IMR-90 (cell line): ENCODE results near the gene GINS1. TPM values are rescaled to one million over a fixed set of nuclear protein-coding genes. Genes with fewer than 3 reads are reported as not detected.

Experiments
- ATAC-seq: fragments of 200-7000 bp; cut with Tn5 transposase; 2 replicates; pipeline ENCODE4 v1.9.1; 2020; ENCODE audit warnings: low read depth, mild to moderate bottlenecking, moderate library complexity
- BruUV-seq: library from RNA; stranded (reverse); fragments of 400-500 nt; replicated peaks from 2 replicates; lab custom pipeline; 2021; lab: Mats Ljungman, UMichigan
- CTCF ChIA-PET: fragments of 300-600 bp; formaldehyde crosslinking; extraction: SDS; loops from one replicate; lab custom pipeline; 2021; ENCODE audit warnings: antibody characterized with exemption; lab: Yijun Ruan, JAX
- POLR2A ChIA-PET: fragments of 300-600 bp; sonication (Branson Sonifier 250); formaldehyde crosslinking; loops from one replicate; lab custom pipeline; 2022; ENCODE audit warnings: antibody characterized with exemption; ENCODE audit not compliant: unreplicated experiment; lab: Charles Lee
- DNase-seq: peaks from one replicate; pipeline ENCODE4 v3.0.0; 2013
- H2AFZ ChIP-seq: replicated peaks from 2 replicates; pipeline ENCODE3; 2013; ENCODE audit warnings: low read length, mild to moderate bottlenecking; ENCODE audit not compliant: poor library complexity
- H2AK5ac ChIP-seq: 2 replicates; pipeline ENCODE4 v1.6.1; 2013; ENCODE audit warnings: low read depth, low read length, inconsistent platforms
- H2AK9ac ChIP-seq: replicated peaks from 2 replicates; pipeline ENCODE3; 2013; ENCODE audit warnings: mild to moderate bottlenecking, low read depth, low read length, moderate library complexity; ENCODE audit not compliant: poor library complexity
- H2BK120ac ChIP-seq: 2 replicates; pipeline ENCODE4 v1.6.1; 2013; ENCODE audit warnings: low read depth, low read length, inconsistent platforms
- H2BK15ac ChIP-seq: 3 replicates; pipeline ENCODE4 v1.6.1; 2013; ENCODE audit warnings: low read depth, low read length, inconsistent platforms
- H2BK20ac ChIP-seq: 2 replicates; pipeline ENCODE4 v1.6.1; 2013; ENCODE audit warnings: low read depth, mild to moderate bottlenecking, inconsistent platforms, low read length, moderate library complexity
- H2BK5ac ChIP-seq: 2 replicates; pipeline ENCODE4 v1.6.1; 2013; ENCODE audit warnings: mild to moderate bottlenecking, low read depth, low read length, inconsistent platforms; ENCODE audit not compliant: poor library complexity, severe bottlenecking
- H3K14ac ChIP-seq: replicated peaks from 2 replicates; pipeline ENCODE4 v1.6.1; 2013; ENCODE audit warnings: low read depth, low read length, inconsistent platforms
- H3K18ac ChIP-seq: 2 replicates; pipeline ENCODE4 v1.6.1; 2013; ENCODE audit warnings: low read depth, low read length, control low read depth
- H3K23ac ChIP-seq: 2 replicates; pipeline ENCODE4 v1.6.1; 2013; ENCODE audit warnings: low read depth, low read length, inconsistent platforms
- H3K27ac ChIP-seq: 2 replicates; pipeline ENCODE4 v1.5.1; 2013; ENCODE audit warnings: mild to moderate bottlenecking, control low read depth, low read length; ENCODE audit not compliant: insufficient read depth
- H3K27me3 ChIP-seq: 2 replicates; pipeline ENCODE4 v1.6.1; 2013; ENCODE audit warnings: low read length; ENCODE audit not compliant: control insufficient read depth, insufficient read depth
- H3K36me3 ChIP-seq: 2 replicates; pipeline ENCODE4 v1.6.1; 2013; ENCODE audit warnings: low read length, mixed read lengths; ENCODE audit not compliant: control insufficient read depth, insufficient read depth
- H3K4ac ChIP-seq: 2 replicates; pipeline ENCODE4 v1.6.1; 2013; ENCODE audit warnings: low read depth, low read length, inconsistent platforms
- H3K4me1 ChIP-seq: 2 replicates; pipeline ENCODE4 v1.6.1; 2013; ENCODE audit warnings: low read length, mixed read lengths; ENCODE audit not compliant: control insufficient read depth, insufficient read depth
- H3K4me2 ChIP-seq: 2 replicates; pipeline ENCODE4 v1.6.1; 2013; ENCODE audit warnings: low read depth, mild to moderate bottlenecking, control low read depth, low read length, moderate library complexity
- H3K4me3 ChIP-seq: 2 replicates; pipeline ENCODE4 v1.5.1; 2013; ENCODE audit warnings: low read depth, mild to moderate bottlenecking, control low read depth, low read length, moderate library complexity; ENCODE audit not compliant: insufficient read depth
- H3K56ac ChIP-seq: 2 replicates; pipeline ENCODE4 v1.6.1; 2013; ENCODE audit warnings: low read length, inconsistent platforms; ENCODE audit not compliant: insufficient read depth; ENCODE audit errors: extremely low read depth
- H3K79me1 ChIP-seq, 2 experiments: 2 replicates each; pipeline ENCODE4 v1.6.1; 2013; ENCODE audit warnings: low read length in 2 of 2, inconsistent platforms in 1 of 2, low read depth in 1 of 2
- H3K9ac ChIP-seq: 2 replicates; pipeline ENCODE4 v1.6.1; 2013; ENCODE audit warnings: low read depth, low read length, control low read depth
- H3K9me1 ChIP-seq: 2 replicates; pipeline ENCODE4 v1.6.1; 2013; ENCODE audit warnings: low read length, inconsistent platforms; ENCODE audit not compliant: insufficient read depth
- H3K9me3 ChIP-seq: 2 replicates; pipeline ENCODE4 v1.6.1; 2013; ENCODE audit warnings: low read length; ENCODE audit not compliant: control insufficient read depth, insufficient read depth
- H4K20me1 ChIP-seq: 2 replicates; pipeline ENCODE4 v1.6.1; 2013; ENCODE audit warnings: low read length, inconsistent platforms; ENCODE audit not compliant: insufficient read depth
- H4K5ac ChIP-seq: 2 replicates; pipeline ENCODE4 v1.6.1; 2013; ENCODE audit warnings: mild to moderate bottlenecking, low read depth, low read length, control low read depth
- H4K8ac ChIP-seq, 2 experiments: 2 replicates each; pipeline ENCODE4 v1.6.1; 2013; ENCODE audit warnings: low read depth in 2 of 2, low read length in 2 of 2, control low read depth in 1 of 2, inconsistent platforms in 1 of 2
- H4K91ac ChIP-seq: 2 replicates; pipeline ENCODE4 v1.6.1; 2013; ENCODE audit warnings: low read depth, low read length, inconsistent platforms; ENCODE audit not compliant: insufficient read depth
- BHLHE40 ChIP-seq: fragments of 150-350 bp; IDR thresholded peaks from 2 replicates; pipeline ENCODE4 v1.6.1; 2016; ENCODE audit warnings: mild to moderate bottlenecking, low read depth, low read length
- CEBPB ChIP-seq: IDR thresholded peaks from 2 replicates; pipeline ENCODE4 v1.6.1; 2012; ENCODE audit warnings: low read depth, low read length, improper control_type of control experiment
- CHD1 ChIP-seq: IDR thresholded peaks from 2 replicates; pipeline ENCODE4 v1.6.1; 2012; ENCODE audit warnings: low read depth, low read length, improper control_type of control experiment
- FOS ChIP-seq: fragments of 150-350 bp; IDR thresholded peaks from 2 replicates; pipeline ENCODE4 v1.6.1; 2016; ENCODE audit warnings: low read depth, low read length
- MAZ ChIP-seq: IDR thresholded peaks from 2 replicates; pipeline ENCODE4 v1.6.1; 2012; ENCODE audit warnings: low read depth, mild to moderate bottlenecking, low read length, improper control_type of control experiment, moderate library complexity, borderline replicate concordance
- MXI1 ChIP-seq: IDR thresholded peaks from 2 replicates; pipeline ENCODE4 v1.6.1; 2012; ENCODE audit warnings: low read depth, mild to moderate bottlenecking, low read length, moderate library complexity, borderline replicate concordance
- NFE2L2 ChIP-seq: fragments of 150-350 bp; IDR thresholded peaks from 2 replicates; pipeline ENCODE4 v1.6.1; 2016; ENCODE audit warnings: low read depth, mild to moderate bottlenecking, low read length
- POLR2A ChIP-seq: IDR thresholded peaks from 2 replicates; pipeline ENCODE4 v1.6.1; 2012; ENCODE audit warnings: mild to moderate bottlenecking, low read depth, low read length
- RAD21 ChIP-seq: IDR thresholded peaks from 2 replicates; pipeline ENCODE4 v1.6.1; 2012; ENCODE audit warnings: low read length, improper control_type of control experiment
- RCOR1 ChIP-seq: IDR thresholded peaks from 2 replicates; pipeline ENCODE4 v1.6.1; 2012; ENCODE audit warnings: mild to moderate bottlenecking, low read length, improper control_type of control experiment; ENCODE audit not compliant: insufficient replicate concordance
- RFX5 ChIP-seq: IDR thresholded peaks from 2 replicates; pipeline ENCODE4 v1.8.0; 2012; ENCODE audit warnings: low read depth, mild to moderate bottlenecking, low read length, moderate library complexity
- SMC3 ChIP-seq: fragments of 150-350 bp; IDR thresholded peaks from 2 replicates; pipeline ENCODE4 v1.6.1; 2016; ENCODE audit warnings: low read depth, mild to moderate bottlenecking, antibody characterized with exemption, low read length, moderate library complexity
- WGBS, 2 experiments: methylation state at CpG; one replicate each; pipeline versions ENCODE4 v1.1.5 to v1.1.7; 2013; ENCODE audit warnings: missing lambda C conversion rate in 2 of 2; ENCODE audit not compliant: insufficient read length in 1 of 2; ENCODE audit errors: extremely low coverage in 2 of 2; 5-methylcytosine and 5-hydroxymethylcytosine counted together
- dilution Hi-C: fragments of 300-500 bp; cut with HindIII; formaldehyde crosslinking; loops from one replicate; pipeline ENCODE4 v1.14.3; 2018; ENCODE audit warnings: low sequenced_read_pairs; ENCODE audit not compliant: unreplicated experiment
- in situ Hi-C: fragments of 300-500 bp; cut with MboI; formaldehyde crosslinking; loops from 3 replicates; pipeline ENCODE4 v1.14.3; 2019; ENCODE audit warnings: low sequenced_read_pairs, inconsistent platforms, mixed read lengths
- intact Hi-C: fragments of 100-400 bp; cut with micrococcal nuclease; formaldehyde crosslinking; loops from 2 replicates; pipeline ENCODE4 v1.10.0; 2022
- polyA plus RNA-seq, 3 experiments: library from polyadenylated mRNA; depleted of rRNA; stranded (reverse); fragments of >200 nt; gene quantifications; 2 replicates each; pipeline ENCODE4 v1.2.3, GENCODE V29; 2012; ENCODE audit warnings: low replicate concordance in 1 of 3
- total RNA-seq: library from RNA; depleted of rRNA; stranded (reverse); fragments of >200 nt; gene quantifications from 2 replicates; pipeline ENCODE4 v1.2.3, GENCODE V29; 2012
- TF ChIP-seq, protein P1 (sequence below): fragments of 150-350 bp; IDR thresholded peaks from 2 replicates; pipeline ENCODE4 v1.6.1; 2016; ENCODE audit warnings: low read depth, mild to moderate bottlenecking, low read length, moderate library complexity, borderline replicate concordance
- TF ChIP-seq, protein P2 (sequence below): conservative IDR thresholded peaks from 2 replicates; pipeline ENCODE4 v1.5.1; 2012; ENCODE audit warnings: mild to moderate bottlenecking, low read depth, low read length, improper control_type of control experiment

GINS1 gene
- total and polyA plus RNA-seq, 2 of the 4 experiments (the other 2 are of a cell fraction): 4.9 to 6.6 TPM

DNA sequence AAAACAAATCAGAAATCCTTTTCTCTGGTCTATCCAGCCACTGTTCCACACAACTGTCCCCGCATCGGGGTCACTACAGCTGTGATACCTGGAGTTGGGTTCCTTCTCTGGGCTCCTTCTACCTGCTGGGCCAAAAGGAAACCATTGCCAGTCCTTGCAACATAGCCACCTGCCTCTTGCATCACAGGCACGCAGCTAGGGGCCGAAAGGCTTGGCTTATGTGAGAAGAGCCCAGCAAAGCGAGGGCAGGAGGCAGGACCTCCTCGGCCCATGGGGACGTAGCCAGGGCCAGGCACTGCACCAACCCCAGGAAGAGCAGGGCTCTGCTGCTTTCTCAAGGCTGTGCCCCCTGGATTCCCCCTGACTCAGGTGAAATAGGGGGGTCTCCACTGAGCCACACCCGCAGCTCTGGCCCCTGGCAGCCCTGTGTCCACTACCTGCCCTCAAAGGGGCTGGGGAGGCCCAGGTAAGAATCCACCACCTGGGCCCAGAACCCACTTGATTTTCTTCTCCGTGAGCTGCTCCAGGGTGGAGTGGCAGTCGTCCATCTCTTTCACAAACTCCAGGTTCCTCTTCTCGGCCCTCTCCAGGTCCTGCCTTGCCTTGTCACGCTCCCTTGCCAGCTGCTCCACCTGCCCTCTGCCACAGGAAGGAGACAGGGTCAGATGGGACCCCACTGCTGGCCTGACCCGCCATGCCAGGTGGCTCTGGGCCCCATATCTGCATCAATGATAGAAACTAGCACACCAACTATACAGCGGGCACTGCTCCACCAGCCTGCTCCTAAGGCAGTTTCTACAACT, 88.9 kb downstream of the GINS1 start:
- Histone ChIP-seq H2BK5ac (no peak overlapping the region), H3K9ac (no peak overlapping the region), H3K27ac (no peak overlapping the region), H3K4me1 (no peaks in the 10 kb centered on the region), H4K8ac (no peak overlapping the region), H2AK9ac (no peak overlapping the region), H2BK120ac (no peak overlapping the region), H2AFZ (no peak overlapping the region), H2BK20ac (no peak overlapping the region), H2BK15ac (no peak overlapping the region), H3K79me1 (no peaks in the 10 kb centered on the region), H3K18ac (no peak overlapping the region), H4K91ac (no peak overlapping the region), H3K9me1 (peaks cover 4% of the 10 kb centered on the region; the same call in 1 of the 2 replicates), H4K5ac (no peak overlapping the region), H3K36me3 (peaks cover 16% of the 10 kb centered on the region; the same call in 1 of the 2 replicates), H3K4me2 (no peak overlapping the region), H3K27me3 (no peaks in the 10 kb centered on the region), H2AK5ac (no peak overlapping the region), H3K9me3 (no peaks in the 10 kb centered on the region), H3K4ac (no peak overlapping the region), H3K4me3 (no peak overlapping the region), H3K14ac (no peak overlapping the region), H4K20me1 (no peaks in the 10 kb centered on the region), H3K23ac (no peak overlapping the region), H3K56ac (no peak overlapping the region)
- ChIA-PET CTCF (no interaction called here), POLR2A (no interaction called here)
- no TSS peak for BruUV-seq
- ATAC-seq (no peak), DNase-seq (no peak)
- in situ Hi-C loops: no loop called here
- dilution Hi-C loops: no loop called here
- WGBS, 2 experiments: 100% methylated on average over 1 of the region's 14 CpGs; no CpG with 5 or more reads in 1 of the 2 experiments
- no peak for TF ChIP-seq POLR2A
- TF ChIP-seq MAZ: no peak
- TF ChIP-seq RCOR1: no peak
- TF ChIP-seq RFX5: no peak
- TF ChIP-seq MXI1: no peak
- TF ChIP-seq, protein P1, sequence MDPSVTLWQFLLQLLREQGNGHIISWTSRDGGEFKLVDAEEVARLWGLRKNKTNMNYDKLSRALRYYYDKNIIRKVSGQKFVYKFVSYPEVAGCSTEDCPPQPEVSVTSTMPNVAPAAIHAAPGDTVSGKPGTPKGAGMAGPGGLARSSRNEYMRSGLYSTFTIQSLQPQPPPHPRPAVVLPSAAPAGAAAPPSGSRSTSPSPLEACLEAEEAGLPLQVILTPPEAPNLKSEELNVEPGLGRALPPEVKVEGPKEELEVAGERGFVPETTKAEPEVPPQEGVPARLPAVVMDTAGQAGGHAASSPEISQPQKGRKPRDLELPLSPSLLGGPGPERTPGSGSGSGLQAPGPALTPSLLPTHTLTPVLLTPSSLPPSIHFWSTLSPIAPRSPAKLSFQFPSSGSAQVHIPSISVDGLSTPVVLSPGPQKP: no peak
- no peak for TF ChIP-seq BHLHE40
- no peak for TF ChIP-seq SMC3
- TF ChIP-seq, protein P2, sequence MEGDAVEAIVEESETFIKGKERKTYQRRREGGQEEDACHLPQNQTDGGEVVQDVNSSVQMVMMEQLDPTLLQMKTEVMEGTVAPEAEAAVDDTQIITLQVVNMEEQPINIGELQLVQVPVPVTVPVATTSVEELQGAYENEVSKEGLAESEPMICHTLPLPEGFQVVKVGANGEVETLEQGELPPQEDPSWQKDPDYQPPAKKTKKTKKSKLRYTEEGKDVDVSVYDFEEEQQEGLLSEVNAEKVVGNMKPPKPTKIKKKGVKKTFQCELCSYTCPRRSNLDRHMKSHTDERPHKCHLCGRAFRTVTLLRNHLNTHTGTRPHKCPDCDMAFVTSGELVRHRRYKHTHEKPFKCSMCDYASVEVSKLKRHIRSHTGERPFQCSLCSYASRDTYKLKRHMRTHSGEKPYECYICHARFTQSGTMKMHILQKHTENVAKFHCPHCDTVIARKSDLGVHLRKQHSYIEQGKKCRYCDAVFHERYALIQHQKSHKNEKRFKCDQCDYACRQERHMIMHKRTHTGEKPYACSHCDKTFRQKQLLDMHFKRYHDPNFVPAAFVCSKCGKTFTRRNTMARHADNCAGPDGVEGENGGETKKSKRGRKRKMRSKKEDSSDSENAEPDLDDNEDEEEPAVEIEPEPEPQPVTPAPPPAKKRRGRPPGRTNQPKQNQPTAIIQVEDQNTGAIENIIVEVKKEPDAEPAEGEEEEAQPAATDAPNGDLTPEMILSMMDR: no peak
- TF ChIP-seq CHD1: no peak
- TF ChIP-seq FOS: no peak
- TF ChIP-seq CEBPB: no peak
- no peak for TF ChIP-seq RAD21
- no peak for TF ChIP-seq NFE2L2
- intact Hi-C loops: no loop called here
